CMK (cell line): ENCODE measurements around the gene ALDH3A1.
"Not testable (repeated sequence)": the region's sequence is repeated elsewhere in the genome, so short reads cannot be mapped to it uniquely, and the experiment has no call there.

ENCODE experiments used
- DNase-seq: peaks from one replicate; pipeline ENCODE4 v3.0.0-alpha.2; 2010; ENCODE audit warnings: low read depth

Gene ALDH3A1

DNA sequence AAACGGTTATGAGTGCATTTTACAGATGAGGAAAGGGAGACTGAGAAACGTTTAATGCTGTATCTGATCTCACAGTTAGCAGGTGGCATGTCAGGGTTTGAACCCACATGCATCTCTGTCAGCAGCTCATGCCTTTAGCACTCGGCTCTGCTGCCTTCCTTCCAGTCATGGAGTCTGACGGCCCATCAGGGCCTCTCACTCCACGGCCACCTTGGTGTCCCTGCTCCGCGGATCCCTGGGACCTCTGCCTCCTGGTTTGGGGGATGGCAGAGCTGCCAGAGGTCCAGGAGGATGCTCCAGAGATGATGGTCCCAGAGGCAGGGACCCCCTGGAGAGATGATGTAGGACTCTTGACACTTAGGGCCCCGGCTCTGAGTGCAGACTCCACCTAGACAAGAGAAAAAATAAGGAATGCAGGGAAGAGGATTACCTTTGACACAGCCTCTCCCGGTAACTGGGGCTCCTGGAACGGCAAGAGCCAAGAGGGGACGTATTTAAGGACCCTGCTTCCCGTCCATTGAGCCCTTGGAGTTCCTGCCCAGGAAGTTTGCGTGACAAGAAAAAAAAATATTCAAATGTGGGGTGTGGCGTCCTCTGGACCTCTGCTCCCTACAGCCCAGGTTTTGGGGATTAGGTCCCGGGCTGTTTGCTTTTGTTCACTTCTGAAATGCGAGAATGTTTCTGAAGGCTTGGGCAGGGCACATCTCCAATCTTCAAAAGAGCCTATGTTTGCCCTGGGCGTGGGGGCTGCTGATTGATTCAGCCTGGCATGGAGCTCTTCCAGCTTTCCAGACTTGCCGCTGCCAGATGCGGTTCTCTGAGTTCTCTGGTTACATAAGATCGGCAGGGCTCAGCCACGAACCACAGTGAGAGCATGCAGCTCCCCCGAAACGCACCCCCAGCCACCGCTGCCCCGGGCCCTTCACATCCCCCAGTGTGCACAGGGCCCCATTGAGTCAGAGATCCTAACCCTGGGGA is at the start of gene ALDH3A1:
ALDH3A1 (minus strand) TSS at position 470 of the 978 bp plus-strand sequence. CDS start 3,169 bp downstream, outside the sequence.
- no peak for DNase-seq

DNA sequence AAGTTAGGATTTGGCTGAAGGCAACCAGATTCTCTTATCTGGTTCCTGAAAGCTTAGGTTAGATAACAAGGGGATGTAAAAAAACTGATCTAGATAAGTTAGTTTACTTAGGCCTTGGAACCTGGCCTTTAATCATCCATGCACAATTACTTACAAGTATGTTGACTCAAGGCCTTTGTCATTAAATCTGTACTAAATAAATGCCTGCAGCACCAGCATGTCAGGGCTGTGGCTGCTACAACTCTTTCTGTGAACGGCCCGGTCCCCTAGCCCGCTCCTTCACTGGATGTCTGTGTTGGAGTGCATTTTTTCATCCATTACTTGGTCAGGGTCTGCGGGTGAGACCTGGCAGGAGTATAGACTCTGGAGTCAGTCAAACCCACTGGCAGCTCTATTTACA is 48.4 kb upstream of the ALDH3A1 start:
- DNase-seq, result no peak

DNA sequence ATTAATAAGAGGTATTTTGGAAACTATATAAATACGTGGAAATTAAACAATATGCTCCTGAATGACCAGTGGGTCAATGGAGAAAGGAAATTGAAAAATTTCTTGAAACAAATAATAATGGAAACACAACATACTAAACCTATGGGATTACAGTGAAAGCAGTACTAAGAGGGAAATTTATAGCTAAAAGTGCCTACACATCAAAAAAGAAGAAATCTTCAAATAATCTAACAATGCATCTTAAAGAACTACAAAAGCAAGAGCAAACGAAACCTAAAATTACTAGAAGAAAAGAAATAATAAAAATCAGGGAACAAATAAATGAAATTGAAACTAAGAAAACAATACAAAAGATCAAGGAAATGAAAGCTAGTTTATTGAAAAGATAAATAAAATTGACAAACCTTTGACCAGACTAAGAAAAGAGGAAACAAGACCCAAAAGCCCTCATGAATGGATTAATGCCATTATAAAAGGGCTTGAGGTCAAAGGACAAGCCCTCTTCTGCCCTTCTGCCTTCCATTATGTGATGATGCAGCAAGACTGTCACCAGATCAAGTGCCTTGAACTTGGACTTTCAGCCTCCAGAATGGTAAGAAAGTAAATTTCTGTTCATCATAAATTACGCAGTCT is 43.9 kb upstream of the ALDH3A1 start:
- DNase-seq, result no peak

DNA sequence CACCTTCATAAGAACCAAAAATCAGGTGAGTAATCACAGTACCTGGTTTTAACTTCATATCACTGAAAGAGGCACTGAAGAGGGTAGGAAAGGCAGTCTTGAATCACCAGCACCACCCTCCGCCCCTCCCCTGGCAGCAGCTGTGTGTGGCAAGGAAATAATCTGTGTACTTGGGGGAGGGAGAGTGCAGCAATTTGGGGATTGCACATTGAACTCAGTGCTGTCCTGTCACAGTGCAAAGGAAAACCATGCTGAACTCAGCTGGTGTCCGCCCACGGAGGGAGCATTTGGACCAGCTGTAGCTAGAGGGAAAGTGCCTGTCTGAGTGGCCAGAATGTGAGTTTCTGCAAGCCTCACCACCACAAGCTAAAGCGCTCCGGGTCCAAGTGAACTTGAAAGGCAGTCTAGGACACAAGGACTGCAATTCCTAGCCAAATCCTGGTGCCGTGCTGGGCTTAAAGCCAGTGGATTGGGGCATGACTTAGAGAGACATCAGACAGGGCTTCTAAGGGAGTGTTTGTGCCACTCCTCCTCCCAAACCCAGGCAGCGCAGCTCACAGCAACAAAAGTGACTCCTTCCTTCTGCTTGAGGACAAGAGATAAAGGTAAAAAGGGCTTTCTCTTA is 39.7 kb upstream of the ALDH3A1 start:
- DNase-seq, result no peak

DNA sequence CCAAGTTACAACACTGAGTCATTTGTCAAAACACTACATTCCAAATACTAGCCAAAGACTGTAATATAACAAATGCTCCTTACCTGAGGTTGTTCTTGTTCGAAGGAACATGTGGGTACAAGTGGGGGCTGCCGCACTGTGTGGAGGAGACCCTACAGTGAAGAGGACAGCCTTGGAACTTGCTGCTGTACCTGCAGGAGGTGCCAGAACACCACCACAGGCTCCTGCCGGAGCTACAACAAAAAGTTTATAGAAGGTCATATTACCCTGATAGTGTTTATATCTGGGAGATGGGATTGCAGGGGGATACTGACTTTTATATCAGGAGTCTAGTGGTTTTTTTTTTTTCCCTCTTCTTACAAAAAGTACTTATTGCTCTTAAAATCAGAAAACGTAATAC is 37.8 kb upstream of the ALDH3A1 start:
- no peak for DNase-seq

DNA sequence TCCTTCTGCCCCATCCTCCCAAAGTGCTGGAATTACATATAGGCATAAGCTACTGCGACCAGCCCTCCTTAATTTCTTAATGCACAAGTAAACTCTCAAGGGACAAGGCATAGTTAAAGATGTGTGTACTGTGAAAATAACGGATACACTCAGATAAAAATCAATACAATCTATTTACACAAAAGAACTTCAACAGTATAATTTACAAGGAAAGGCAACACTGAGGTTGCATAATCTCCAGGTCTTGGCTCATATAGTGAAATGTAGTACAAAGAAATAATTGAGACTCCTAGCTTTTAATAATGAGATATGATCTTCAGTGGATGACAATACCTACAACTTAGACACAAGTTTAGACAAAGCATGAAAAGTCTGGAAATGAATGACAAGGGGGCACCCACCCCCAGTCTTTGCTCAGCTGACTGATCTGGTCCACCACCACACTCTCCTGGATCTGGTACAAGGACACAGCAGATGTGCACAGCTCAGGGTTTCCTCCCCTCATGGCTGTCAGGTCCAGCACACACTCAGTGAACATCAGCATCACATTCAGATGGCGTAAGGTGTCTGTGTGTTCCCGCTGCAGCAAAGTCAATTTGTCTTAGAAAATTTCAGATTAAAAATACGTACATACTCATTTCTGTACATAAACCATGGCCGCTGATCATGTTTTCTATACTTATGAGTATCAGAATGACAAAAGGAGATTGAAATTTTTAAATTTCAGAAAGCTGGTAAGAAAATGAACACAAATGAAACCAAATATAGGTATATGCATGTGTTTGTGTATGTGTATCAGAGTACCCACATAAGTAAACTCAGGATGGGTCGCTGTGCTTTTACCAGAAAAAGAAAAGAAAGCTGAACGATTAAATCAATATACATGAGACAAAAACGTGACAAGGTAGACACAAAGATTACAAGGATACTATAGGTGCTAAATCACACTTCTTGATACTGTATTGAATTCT is 33.7 kb upstream of the ALDH3A1 start:
- DNase-seq, result no peak

DNA sequence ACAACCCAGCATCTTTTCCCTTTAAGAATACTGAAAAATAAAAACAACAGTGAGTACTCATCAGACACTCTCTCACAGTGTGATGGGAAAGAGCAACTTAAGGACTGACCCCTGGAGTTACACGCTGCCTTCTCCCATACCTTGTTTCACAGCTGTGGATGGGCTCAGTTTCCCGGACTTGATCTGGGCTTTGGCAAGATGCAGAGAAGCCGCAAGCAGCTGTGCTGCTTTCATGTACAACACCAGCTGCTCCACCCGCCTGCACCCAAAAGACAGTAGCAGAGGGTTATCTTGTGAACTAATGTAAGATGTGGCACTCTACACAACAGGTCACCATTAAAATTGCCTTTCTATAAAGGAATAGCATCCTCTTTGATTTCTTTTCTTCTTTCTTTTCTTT is 32.7 kb upstream of the ALDH3A1 start:
- DNase-seq, result no peak

DNA sequence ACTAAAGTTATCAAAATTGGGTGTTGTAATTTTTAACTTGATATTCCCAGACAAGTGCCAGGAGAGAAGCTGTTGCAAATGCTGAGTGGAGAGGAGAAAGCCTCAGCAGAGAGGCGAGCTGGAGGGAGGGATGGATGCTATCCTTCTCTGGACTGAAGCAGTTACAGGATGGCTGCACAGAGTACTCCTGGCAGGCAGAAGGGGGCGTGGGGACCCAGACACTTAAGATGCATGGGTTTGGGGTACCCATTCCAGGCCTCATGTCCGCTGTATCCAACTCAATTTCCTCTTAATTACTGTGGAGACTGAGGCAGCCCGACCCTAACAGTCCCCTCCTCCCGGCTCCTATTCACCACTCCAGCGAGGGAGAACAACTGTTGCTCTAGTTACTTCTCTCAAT is 25.4 kb upstream of the ALDH3A1 start:
- DNase-seq, result no peak

DNA sequence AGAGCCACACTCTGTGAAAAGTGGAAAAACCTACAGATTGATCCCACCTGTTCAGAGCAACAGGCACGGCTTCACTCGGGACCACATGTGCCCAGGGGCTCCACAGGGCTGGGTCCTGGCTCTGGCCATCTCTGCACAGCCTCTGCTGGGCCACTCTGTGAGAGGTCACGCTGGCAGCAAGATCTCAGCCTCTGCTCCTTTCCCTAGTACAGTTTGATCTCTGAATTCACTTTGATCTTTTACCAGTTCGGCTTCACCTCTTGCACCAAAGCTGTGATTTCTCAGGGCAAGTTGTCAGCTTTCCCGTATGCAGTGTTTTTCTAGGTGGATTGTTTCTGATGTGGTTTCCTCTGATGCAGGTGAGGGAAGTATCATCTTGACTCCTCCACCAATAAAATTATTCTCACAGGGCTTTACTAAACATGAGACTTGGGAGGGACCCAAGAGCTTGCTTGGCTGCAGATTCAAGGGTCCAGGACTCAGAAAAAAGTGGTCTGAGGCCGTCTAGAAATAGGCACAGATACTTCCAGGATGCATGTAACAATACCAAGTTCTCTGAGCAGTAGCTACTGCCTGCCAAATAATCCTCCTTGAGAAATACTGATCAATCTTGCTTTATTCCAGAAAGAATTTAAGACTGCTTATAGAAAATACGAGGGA is 24.0 kb upstream of the ALDH3A1 start:
- no peak for DNase-seq

DNA sequence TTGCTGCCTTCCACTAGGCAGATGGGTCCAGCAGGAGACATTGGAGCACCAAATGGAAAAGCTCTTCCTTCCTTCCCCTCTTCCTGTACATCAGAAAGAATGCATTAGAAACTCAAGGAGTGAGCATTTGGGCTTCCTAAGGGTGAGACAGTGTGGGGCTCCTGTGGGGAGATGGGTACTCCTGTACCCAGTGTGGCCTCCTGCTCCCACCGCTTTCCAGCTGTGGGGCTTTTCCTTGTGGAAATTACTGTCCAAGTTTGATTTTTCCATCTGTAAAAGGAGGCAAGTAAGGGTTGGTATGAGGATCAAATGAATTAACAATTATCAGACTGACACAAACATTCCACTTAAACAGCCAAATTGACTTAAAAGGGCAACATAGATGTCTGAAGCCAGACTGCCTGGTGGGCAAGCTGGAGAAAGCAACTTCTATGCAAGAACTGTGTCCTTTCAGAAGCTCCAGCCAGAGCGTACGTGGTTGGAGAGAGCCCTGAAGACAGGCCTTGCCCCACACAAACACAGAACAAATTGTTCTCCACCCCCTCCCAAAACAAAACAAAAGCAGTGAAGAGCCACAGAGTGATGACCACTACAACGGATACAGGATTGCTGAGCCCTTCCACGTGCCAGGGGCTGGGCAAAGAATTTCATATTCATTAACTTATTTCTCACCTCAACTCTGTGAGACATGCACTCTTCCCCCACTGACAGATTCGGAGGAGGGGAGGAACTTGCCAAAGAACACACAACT is 23.1 kb upstream of the ALDH3A1 start:
- DNase-seq, result no peak

DNA sequence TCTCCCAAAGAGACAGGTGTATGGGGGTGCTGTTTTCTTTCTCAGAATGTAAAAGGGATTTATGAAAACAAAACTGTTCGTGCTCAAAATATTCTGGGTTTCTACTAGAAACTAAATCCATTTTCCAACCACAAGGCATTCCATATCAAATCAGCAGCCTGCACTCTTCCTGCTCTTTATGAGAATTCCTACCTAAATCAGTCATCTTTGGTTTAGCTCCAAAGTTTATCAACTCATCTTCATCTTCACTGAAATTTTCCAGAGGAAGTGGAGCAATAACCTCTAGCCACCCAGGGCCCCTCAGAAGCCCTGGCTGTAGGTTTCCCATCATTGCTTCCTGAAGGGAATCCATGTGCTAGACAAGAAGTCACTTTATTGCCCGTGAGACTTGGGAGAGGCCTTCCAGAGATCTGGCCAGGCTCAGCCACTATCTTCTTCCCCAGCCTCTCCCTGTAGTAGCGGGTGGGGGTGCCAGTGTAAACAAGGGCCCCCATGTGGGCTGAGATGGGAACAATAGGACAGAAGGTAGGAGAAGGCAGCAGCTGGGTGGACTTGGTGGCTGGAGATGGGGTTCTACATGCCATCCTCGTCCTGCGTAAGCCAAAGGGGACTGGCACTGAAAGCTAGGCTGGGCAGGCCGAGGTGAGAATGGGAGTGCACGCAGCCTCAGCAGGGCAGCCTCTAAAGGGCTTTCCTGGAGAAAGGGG is 22.0 kb upstream of the ALDH3A1 start:
- DNase-seq, result no peak

DNA sequence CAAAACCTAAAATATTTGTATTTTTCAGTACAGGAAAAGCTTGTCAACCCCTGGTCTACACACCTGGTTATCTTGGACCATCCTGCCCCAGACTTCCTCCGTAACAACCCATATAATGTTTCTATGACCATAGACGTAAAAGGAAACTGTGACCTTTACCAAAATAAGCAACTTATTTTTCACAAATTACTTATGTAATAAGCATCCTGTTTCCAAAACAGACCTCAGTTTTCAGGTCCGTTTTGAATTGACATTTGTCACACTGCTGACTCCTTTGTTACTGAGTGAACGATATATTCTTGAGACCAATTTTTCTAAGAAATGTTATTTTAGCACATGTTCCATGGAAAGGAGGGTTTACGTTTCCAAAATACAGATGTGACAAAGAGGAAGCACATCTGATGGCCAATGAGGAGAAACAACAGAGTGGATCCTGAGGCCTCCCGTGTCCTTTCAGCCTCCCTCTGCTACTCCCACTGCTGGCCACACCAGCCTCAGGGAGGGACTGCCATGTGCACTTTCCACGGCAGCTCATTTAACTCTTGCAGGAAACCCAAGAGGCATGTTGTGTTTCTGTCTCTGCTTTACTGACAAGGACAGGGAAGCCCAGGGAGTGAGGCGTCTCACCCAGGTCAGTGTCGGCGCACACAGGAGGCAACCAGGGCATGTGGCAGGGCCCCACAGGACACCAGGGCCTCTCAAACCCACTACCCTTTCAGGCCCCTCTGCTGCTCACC is 20.1 kb upstream of the ALDH3A1 start:
- no peak for DNase-seq

DNA sequence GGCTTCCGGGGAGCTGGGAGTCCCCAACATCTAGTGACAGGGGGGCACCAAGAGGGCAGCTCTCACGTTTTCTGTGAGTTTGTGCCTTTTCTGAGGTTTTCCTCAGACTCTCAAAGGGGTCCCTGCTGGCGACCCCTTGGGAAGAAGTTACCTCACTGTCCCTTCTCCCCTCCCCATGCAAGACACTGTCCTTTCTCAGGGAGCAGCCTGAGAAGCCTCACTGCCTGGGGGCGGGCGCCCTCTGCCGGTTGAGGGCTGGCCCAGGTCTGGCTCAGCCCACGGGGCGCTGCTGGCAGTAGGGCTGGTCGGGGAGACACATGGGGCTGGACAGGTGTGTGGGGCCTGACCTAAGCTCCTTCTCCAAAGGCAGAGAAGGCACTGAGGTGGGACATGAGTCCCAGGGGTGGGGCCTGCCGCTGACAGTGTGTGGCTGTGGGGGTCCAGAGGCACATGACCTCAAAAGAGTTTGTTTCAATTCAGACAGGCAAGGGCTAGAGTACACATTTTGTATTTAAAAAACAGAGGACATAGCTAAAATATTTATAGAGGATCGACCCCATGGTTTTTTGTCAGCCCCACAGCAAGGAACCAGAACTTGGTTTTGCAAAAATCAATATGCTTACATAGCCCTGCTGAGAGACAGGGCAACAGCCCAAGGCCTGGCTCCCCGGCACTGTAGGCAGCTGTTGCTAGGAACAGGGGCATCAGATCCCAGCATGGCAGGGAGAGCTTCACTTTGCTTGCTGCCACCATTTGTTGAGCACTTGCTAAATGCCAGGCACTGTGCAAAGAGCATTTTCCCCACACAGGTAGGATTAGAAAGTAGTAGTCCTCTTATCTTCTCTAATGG is 18.5 kb upstream of the ALDH3A1 start:
- peak; percentile 26 for DNase-seq

DNA sequence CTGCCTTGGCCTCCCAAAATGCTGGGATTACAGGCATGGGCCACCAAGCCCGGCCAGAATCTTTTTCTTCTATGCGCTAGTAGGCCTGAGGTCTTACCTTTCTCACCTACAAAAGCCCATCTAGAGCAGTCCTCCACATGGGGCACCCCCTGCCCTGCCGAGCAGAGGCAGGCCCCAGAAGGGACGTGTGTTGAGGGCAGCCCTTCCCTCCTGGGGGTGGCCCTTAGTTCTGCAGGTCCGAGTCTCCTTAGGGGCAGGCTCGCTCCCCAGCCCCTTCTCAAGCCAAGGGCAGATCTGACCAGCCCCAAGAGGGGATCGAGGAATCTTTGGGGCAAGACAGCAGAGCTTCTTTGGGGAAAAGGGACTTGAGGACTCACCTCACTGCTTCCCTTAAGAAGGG is 17.9 kb upstream of the ALDH3A1 start:
- no peak for DNase-seq

DNA sequence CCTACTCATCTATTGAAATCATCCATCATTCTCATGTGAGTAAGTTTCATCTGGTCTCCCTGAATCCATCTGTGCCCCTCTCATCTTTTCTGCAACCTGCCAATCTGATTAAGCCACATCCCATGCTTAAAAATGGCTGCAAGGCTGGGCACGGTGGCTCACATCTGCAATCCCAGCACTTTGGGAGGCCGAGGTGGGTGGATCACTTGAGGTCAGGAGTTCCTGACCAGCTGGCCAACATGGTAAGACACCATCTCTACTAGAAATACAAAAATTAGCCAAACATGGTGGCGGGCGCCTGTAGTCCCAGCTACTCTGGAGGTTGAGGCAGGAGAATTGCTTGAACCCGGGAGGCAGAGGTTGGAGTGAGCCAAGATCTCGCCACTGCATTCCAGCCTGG is 15.9 kb upstream of the ALDH3A1 start:
- not testable (repeated sequence) for DNase-seq

DNA sequence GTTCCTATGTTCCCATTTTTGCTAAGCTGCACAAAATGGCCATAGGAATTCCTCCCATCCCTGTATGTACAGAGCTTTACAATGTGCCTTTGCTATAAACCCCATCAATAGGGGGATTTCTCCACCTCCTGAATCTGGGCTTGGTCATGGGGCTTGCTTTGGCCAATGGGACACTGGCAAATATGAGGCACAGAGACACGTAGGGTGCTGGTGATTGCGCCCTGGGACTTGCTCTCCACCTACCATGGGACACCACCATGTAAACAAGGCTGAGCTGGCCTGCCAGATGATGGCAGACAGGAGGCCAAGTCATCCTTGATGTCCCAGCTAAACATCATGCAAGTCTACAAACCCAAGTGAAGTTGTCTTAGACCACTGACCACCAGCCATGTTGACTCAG is 15.3 kb upstream of the ALDH3A1 start:
- DNase-seq, result no peak

DNA sequence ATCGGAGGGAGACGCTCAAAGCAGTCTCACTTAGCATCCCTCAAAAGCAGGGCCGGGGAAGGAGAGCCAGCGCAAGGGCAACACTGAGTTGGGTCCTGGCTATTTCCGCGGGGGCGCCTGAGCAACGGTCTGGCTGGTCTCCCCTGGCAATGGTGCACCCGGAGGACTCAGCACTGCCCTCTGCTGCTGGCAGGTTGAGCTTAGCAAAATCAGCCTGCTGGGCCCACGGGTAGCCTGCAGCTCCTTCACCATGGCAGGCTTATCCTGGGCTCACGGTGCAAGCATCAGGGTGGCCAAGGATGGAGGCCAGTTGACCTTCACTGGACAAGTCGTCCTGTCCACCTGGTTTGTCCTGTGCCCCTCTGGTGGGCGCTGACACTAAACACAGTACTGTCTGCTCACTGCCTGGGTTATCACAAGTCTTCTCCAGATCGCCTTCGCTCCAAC is 14.4 kb upstream of the ALDH3A1 start:
- peak; percentile 20 for DNase-seq

DNA sequence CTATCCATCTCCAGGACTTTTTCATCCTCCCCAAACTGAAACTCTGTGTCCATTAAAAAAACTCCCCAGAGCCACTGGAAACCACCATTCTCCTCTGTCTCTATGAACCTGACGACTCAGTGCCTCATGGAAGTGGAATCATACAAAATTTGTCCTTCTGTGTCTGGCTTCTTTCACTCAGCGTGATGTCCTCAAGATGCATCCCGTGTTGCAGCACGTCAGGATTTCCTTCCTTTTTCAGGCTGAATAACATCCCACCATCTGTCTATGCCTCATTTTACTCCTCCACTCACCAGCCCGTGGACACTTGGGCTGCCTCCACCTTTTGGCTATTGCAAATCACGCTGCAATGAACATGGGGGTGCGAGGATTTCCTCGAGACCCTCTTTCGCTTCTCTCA is 12.6 kb upstream of the ALDH3A1 start:
- no peak for DNase-seq
